ENCODE results near the gene ALKBH7.

Gene ALKBH7

DNA sequence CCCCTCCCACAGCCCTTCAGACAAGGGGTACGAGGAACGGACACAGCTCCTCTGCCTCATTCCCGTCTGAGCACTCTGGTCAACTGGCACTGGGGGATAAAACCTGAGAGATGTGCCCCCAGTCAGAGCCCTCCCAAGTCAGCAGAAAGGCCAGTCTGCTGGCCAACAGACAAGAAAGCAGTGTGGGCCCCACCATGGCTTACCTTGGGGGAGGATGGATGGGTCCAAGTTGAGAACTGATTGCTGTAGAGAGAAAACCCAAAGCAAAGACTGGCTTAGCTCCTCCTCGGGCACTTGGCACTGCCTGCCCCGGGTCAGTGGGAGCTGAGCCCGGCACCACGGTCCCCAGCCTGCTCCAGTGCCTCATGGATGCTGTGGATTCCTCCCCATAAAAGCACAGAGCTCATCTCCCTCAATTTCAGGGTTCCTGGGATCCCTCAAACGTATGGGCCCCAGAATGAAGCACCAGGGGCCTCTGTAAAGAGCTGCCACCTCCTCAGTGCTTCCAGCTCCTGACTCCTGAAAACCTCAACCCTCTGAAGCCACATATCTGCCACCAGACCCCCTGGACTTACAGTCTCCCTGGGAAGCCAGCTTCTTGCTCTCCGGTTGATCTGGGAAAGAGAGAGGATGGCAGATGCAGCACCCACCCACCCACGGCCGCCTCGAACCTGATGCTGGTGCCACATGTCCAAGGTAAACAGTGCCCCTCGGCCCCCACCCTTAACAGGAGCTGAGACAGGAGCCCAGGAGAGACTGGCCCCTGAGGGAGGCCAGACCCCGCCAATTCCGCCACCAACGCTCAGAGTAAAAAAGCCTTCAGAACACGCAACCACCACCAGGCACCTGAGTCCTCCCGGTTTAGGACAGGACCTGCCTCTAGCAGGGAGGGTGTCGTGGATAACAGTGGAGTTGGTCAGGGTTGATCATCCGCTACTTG, 48.8 kb downstream of the ALKBH7 start:
- no peak overlapping the region for H3K9ac ChIP-seq (ENCODE audit: low read length)
- H3K36me3 ChIP-seq (ENCODE audit: control insufficient read depth, low read depth, low read length): peaks cover 61% of the 10 kb centered on the region

GRCh38 chr19:6423499-6424194, 51.1 kb downstream of the ALKBH7 start:
- H3K27ac ChIP-seq (ENCODE audit: low read length): no peak overlapping the region
- peak overlapping the region; percentile 73 for H3K4me3 ChIP-seq (ENCODE audit: low read length)

More for the DNA sequence above, 48.8 kb downstream of the ALKBH7 start:
- H3K4me3 ChIP-seq (ENCODE audit: low read length): no peak overlapping the region
- no peaks in the 10 kb centered on the region for H3K9me3 ChIP-seq (ENCODE audit: control insufficient read depth, low read depth, low read length)
- no peaks in the 10 kb centered on the region for H3K4me1 ChIP-seq (ENCODE audit: control insufficient read depth, low read depth, low read length)
- H3K27ac ChIP-seq (ENCODE audit: low read length): no peak overlapping the region
- H3K27me3 ChIP-seq (ENCODE audit: control insufficient read depth, insufficient read depth, low read length): no peaks in the 10 kb centered on the region

GRCh38 chr19:6424195-6424938, 51.8 kb downstream of the ALKBH7 start, which contains the start of gene KHSRP:
Gene KHSRP, minus strand, starts transcription at chr19:6424811. Its CDS starts 110 bp downstream, at chr19:6424701.
- Histone ChIP-seq H3K4me1 (ENCODE audit: control insufficient read depth, low read depth, low read length) (no peaks in the 10 kb centered on the region), H3K9me3 (ENCODE audit: control insufficient read depth, low read depth, low read length) (no peaks in the 10 kb centered on the region), H3K36me3 (ENCODE audit: control insufficient read depth, low read depth, low read length) (peaks cover 30% of the 10 kb centered on the region), H3K27me3 (ENCODE audit: control insufficient read depth, insufficient read depth, low read length) (no peaks in the 10 kb centered on the region), H3K27ac (ENCODE audit: low read length) (no peak within 1 kb of the TSS), H3K4me3 (ENCODE audit: low read length) (peak within 1 kb of the TSS; percentile 73), H3K9ac (ENCODE audit: low read length) (peak within 1 kb of the TSS; percentile 70)

More at GRCh38 chr19:6423499-6424194, 51.1 kb downstream of the ALKBH7 start:
- Histone ChIP-seq H3K9me3 (ENCODE audit: control insufficient read depth, low read depth, low read length) (no peaks in the 10 kb centered on the region), H3K27me3 (ENCODE audit: control insufficient read depth, insufficient read depth, low read length) (no peaks in the 10 kb centered on the region), H3K9ac (ENCODE audit: low read length) (peak overlapping the region; percentile 70), H3K36me3 (ENCODE audit: control insufficient read depth, low read depth, low read length) (peaks cover 38% of the 10 kb centered on the region), H3K4me1 (ENCODE audit: control insufficient read depth, low read depth, low read length) (no peaks in the 10 kb centered on the region)
